GM12864 (cell line): Measurements from ENCODE around the gene CSDE1.

ENCODE experiments used
- DNase-seq: peaks from one replicate; pipeline ENCODE4 v3.0.0-alpha.2; 2011; ENCODE audit warnings: low read depth
- H3K4me3 ChIP-seq: 2 replicates; pipeline ENCODE4 v1.5.1; 2011; ENCODE audit warnings: mild to moderate bottlenecking, low read depth, low read length, control low read depth
- CTCF ChIP-seq: IDR thresholded peaks from 2 replicates; pipeline ENCODE4 v1.5.1; 2011; ENCODE audit warnings: low read depth, mild to moderate bottlenecking, moderate library complexity, low read length, control low read depth, inconsistent platforms; ENCODE audit errors: missing control alignments

Gene CSDE1

GRCh38 chr1:114692947-114693346 is 64.8 kb downstream of the CSDE1 start:
- no peak overlapping the region for H3K4me3 ChIP-seq
- no peak for DNase-seq

DNA sequence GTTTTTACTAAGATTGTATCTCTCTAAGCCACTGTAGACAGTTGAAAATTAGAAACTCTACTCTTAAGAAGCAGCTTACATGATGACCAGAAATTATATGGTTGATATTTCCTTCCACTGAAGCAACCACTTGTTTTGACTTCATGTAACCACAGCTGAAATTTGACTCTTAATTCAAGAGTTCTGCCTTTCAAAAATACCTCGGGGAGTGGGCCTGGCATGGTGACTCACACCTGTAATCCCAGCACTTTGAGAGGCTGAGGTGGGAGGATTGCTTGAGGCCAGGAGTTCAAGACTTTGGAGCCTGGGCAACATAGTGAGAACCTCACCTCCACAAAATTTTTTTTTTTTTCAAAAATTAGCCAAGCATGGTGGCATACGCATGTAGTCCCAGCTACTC is 66.7 kb downstream of the CSDE1 start:
- TF ChIP-seq CTCF = no peak
- no peak overlapping the region for H3K4me3 ChIP-seq
- DNase-seq = no peak

More at GRCh38 chr1:114692947-114693346, 64.8 kb downstream of the CSDE1 start:
- no peak for TF ChIP-seq CTCF

DNA sequence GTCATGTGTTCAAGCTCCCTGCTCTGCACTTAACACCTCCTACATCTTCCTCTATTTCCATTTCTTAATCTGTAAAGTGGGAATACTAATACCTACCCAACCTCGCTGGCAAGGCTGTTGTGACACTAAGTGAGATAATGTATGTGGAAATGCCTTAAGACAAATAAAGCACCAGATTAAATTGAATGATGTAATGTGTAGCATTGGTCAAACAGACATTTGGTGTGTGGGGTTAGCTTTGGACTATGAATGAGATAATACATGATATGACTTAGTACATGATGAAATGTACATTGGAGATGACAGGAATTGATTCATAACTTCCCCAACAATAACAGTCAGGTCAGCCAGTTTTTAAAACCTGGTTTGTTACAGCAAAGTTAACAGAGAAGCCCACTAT is 67.6 kb downstream of the CSDE1 start:
- DNase-seq = no peak
- no peak overlapping the region for H3K4me3 ChIP-seq
- no peak for TF ChIP-seq CTCF

- no peak for DNase-seq
- no peak for TF ChIP-seq CTCF
- H3K4me3 ChIP-seq = no peak overlapping the region
Observed at GRCh38 chr1:114688526-114688925, 69.3 kb downstream of the CSDE1 start.

GRCh38 chr1:114685851-114686250 is 71.9 kb downstream of the CSDE1 start:
- TF ChIP-seq CTCF = no peak
- H3K4me3 ChIP-seq = no peak overlapping the region
- no peak for DNase-seq

GRCh38 chr1:114677691-114678090 is 80.1 kb downstream of the CSDE1 start:
- H3K4me3 ChIP-seq = no peak overlapping the region
- TF ChIP-seq CTCF = no peak

DNA sequence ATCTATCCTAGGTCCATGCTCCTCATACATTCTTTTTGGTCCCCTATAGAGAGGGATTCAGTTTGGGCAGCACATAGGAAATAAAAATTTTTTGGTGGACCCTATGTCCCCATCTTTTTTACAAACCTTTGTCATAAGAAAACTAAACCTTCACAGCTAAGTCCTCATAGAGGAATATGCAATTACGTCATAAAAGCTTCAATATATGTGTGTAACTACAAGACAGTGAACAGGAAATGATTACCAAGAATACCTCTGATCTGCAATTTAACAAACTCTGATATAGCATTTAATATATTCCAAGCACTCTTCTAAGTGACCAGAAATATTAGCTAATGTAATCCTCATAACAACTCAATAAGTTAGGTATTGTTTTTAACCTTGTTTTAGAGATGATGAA is 81.7 kb downstream of the CSDE1 start:
- H3K4me3 ChIP-seq = no peak overlapping the region
- no peak for DNase-seq
- no peak for TF ChIP-seq CTCF

More at GRCh38 chr1:114677691-114678090, 80.1 kb downstream of the CSDE1 start:
- no peak for DNase-seq
